GM12873 (cell line): ENCODE data around the gene SIL1.

Experiments
- CTCF ChIP-seq: IDR thresholded peaks from 2 replicates; pipeline ENCODE4 v1.5.1; 2012; ENCODE audit warnings: low read depth, mild to moderate bottlenecking, moderate library complexity, low read length, control low read depth; ENCODE audit not compliant: insufficient read depth; ENCODE audit errors: missing control alignments

Gene SIL1

GRCh38 chr5:139178935-139179334 lies 19.2 kb downstream of the SIL1 start:
- no peak for TF ChIP-seq CTCF

GRCh38 chr5:139178589-139178917 lies 19.6 kb downstream of the SIL1 start:
- TF ChIP-seq CTCF: no peak

GRCh38 chr5:139177809-139178588 lies 20.2 kb downstream of the SIL1 start:
- no peak for TF ChIP-seq CTCF

GRCh38 chr5:139171779-139172404 lies 26.3 kb downstream of the SIL1 start:
- TF ChIP-seq CTCF: no peak

GRCh38 chr5:139167952-139168720 lies 30.0 kb downstream of the SIL1 start:
- no peak for TF ChIP-seq CTCF

- TF ChIP-seq CTCF: no peak
Observed at GRCh38 chr5:139167533-139167932, 30.6 kb downstream of the SIL1 start.

- no peak for TF ChIP-seq CTCF
Observed at GRCh38 chr5:139167063-139167462, 31.1 kb downstream of the SIL1 start.
